HepG2 (cell line): ENCODE results near the gene ZG16. TPM values are rescaled to one million over a fixed set of nuclear protein-coding genes. Genes with fewer than 3 reads are reported as not detected.

Source experiments
- ATF7 ChIP-seq, 2 experiments: fragments of 450-650 bp in 1 of 2; sonication (generic) in 1 of 2; formaldehyde crosslinking in 1 of 2; IDR thresholded peaks; 2 replicates each; pipeline versions ENCODE4 v1.4.0 to v1.6.1; 2016 to 2020; ENCODE audit warnings: antibody characterized with exemption in 1 of 2, mild to moderate bottlenecking in 1 of 2, missing genetic modification reagents in 1 of 2
- CCDC6 ChIP-seq: sonication (generic); formaldehyde crosslinking; IDR thresholded peaks from 2 replicates; pipeline ENCODE4 v1.8.1; 2022; ENCODE audit warnings: mild to moderate bottlenecking, missing genetic modification reagents, moderate library complexity
- NR1H2 ChIP-seq: sonication (generic); formaldehyde crosslinking; IDR thresholded peaks from 2 replicates; pipeline ENCODE4 v1.8.1; 2022; ENCODE audit warnings: low read depth, missing genetic modification reagents, borderline replicate concordance
- NR2F1 ChIP-seq, 2 experiments: fragments of 450-650 bp in 1 of 2; formaldehyde crosslinking in 1 of 2; IDR thresholded peaks; 2 replicates each; pipeline versions ENCODE4 v1.5.0 to v1.6.1; 2016 to 2020; ENCODE audit warnings: mild to moderate bottlenecking in 1 of 2, missing compliant biosample characterization in 1 of 2, missing genetic modification reagents in 1 of 2, moderate library complexity in 1 of 2
- RFX5 ChIP-seq: IDR thresholded peaks from 2 replicates; pipeline ENCODE4 v1.6.1; 2011; ENCODE audit warnings: low read depth, low read length, improper control_type of control experiment
- THRA ChIP-seq: sonication (generic); formaldehyde crosslinking; IDR thresholded peaks from 2 replicates; pipeline ENCODE4 v1.4.0; 2020; ENCODE audit warnings: missing genetic modification reagents, borderline replicate concordance
- ZBTB44 ChIP-seq: sonication (generic); formaldehyde crosslinking; IDR thresholded peaks from 2 replicates; pipeline ENCODE4 v1.4.0; 2020; ENCODE audit warnings: missing genetic modification reagents
- ZNF432 ChIP-seq: sonication (generic); formaldehyde crosslinking; IDR thresholded peaks from 2 replicates; pipeline ENCODE4 v1.5.0; 2020; ENCODE audit warnings: missing genetic modification reagents, mild to moderate bottlenecking, borderline replicate concordance
- ZNF550 ChIP-seq: sonication (generic); formaldehyde crosslinking; IDR thresholded peaks from 2 replicates; pipeline ENCODE4 v1.4.0; 2020; ENCODE audit warnings: mild to moderate bottlenecking, missing genetic modification reagents, borderline replicate concordance
- ZNF563 ChIP-seq: sonication (generic); formaldehyde crosslinking; IDR thresholded peaks from 2 replicates; pipeline ENCODE4 v1.8.0; 2022; ENCODE audit warnings: mild to moderate bottlenecking, moderate library complexity, missing genetic modification reagents
- ZNF569 ChIP-seq: sonication (generic); formaldehyde crosslinking; IDR thresholded peaks from 2 replicates; pipeline ENCODE4 v1.5.0; 2020; ENCODE audit warnings: mild to moderate bottlenecking, missing genetic modification reagents, moderate library complexity, borderline replicate concordance
- ZNF7 ChIP-seq: IDR thresholded peaks from 2 replicates; pipeline ENCODE4 v1.6.1; 2016; ENCODE audit warnings: missing biosample characterization, missing genetic modification reagents
- ZNF766 ChIP-seq: sonication (generic); formaldehyde crosslinking; IDR thresholded peaks from 2 replicates; pipeline ENCODE4 v1.5.0; 2020; ENCODE audit warnings: missing genetic modification reagents, borderline replicate concordance
- ZNF775 ChIP-seq: sonication (generic); formaldehyde crosslinking; IDR thresholded peaks from 2 replicates; pipeline ENCODE4 v1.4.0; 2020; ENCODE audit warnings: missing genetic modification reagents, mild to moderate bottlenecking, moderate library complexity, borderline replicate concordance
- polyA plus RNA-seq, 8 experiments: library from polyadenylated mRNA; depleted of rRNA in 3 of 8; stranded (reverse) in 7 of 8; unstranded in 1 of 8; fragments of >200 nt; fragmentation: Illumina TruSeq in 4 of 8; extraction: Trizol in 4 of 8; gene quantifications; 2 replicates each; pipeline versions ENCODE4 v1.2.1 to v1.2.3, GENCODE V29; 2011 to 2016; ENCODE audit warnings: low read depth in 4 of 8, missing spikeins in 1 of 8, mixed read lengths in 1 of 8; ENCODE audit not compliant: insufficient read depth in 1 of 8
- total RNA-seq, 5 experiments: library from RNA; depleted of rRNA; stranded (reverse); fragments of >200 nt; fragmentation: Illumina TruSeq; extraction: Trizol; gene quantifications; 2 replicates each; pipeline ENCODE4 v1.2.3, GENCODE V29; 2016; ENCODE audit warnings: low read depth in 1 of 5
- TF ChIP-seq, protein P1 (sequence below): sonication (generic); formaldehyde crosslinking; IDR thresholded peaks from 2 replicates; pipeline ENCODE4 v1.4.0; 2020; ENCODE audit warnings: missing genetic modification reagents
- TF ChIP-seq, protein P2 (sequence below): sonication (generic); formaldehyde crosslinking; IDR thresholded peaks from 2 replicates; pipeline ENCODE4 v1.4.0; 2020; ENCODE audit warnings: missing genetic modification reagents, borderline replicate concordance

ZG16 gene
- total and polyA plus RNA-seq, 2 of the 13 experiments (the other 11 are each of a cell fraction or from before 2014, with no cell fraction given) = 0.04 to 0.07 TPM

- TF ChIP-seq ZBTB44 (CRISPR knock-in tag) (no peak; the same call in 1 of the 2 replicates), CCDC6 (CRISPR knock-in tag) (peak; percentile 96), ZNF550 (no peak), ZNF432 (no peak), NR2F1 (CRISPR knock-in tag; IDR thresholded peaks at IDR 0.05) (no peak), NR1H2 (no peak), THRA (peak; percentile 78), ZNF563 (CRISPR knock-in tag) (peak; percentile 88; the same call in 1 of the 2 replicates), RFX5 (peak; percentile 19; the same call in 1 of the 2 replicates), ZNF766 (peak; percentile 80; the same call in 1 of the 2 replicates), ATF7 (IDR thresholded peaks at IDR 0.05) (no peak), ATF7 (CRISPR knock-in tag; IDR thresholded peaks at IDR 0.05) (no peak; the same call in 1 of the 2 replicates), ZNF775 (CRISPR knock-in tag) (no peak), ZNF569 (CRISPR knock-in tag) (peak; percentile 69; the same call in 1 of the 2 replicates), ZNF7 (CRISPR knock-in tag) (0 out of 2 replicates have a peak, but pooled peaks have one; percentile 35)
- TF ChIP-seq, protein P1, sequence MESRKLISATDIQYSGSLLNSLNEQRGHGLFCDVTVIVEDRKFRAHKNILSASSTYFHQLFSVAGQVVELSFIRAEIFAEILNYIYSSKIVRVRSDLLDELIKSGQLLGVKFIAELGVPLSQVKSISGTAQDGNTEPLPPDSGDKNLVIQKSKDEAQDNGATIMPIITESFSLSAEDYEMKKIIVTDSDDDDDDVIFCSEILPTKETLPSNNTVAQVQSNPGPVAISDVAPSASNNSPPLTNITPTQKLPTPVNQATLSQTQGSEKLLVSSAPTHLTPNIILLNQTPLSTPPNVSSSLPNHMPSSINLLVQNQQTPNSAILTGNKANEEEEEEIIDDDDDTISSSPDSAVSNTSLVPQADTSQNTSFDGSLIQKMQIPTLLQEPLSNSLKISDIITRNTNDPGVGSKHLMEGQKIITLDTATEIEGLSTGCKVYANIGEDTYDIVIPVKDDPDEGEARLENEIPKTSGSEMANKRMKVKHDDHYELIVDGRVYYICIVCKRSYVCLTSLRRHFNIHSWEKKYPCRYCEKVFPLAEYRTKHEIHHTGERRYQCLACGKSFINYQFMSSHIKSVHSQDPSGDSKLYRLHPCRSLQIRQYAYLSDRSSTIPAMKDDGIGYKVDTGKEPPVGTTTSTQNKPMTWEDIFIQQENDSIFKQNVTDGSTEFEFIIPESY (CRISPR knock-in tag) = peak; percentile 67; the same call in 1 of the 2 replicates
- TF ChIP-seq, protein P2, sequence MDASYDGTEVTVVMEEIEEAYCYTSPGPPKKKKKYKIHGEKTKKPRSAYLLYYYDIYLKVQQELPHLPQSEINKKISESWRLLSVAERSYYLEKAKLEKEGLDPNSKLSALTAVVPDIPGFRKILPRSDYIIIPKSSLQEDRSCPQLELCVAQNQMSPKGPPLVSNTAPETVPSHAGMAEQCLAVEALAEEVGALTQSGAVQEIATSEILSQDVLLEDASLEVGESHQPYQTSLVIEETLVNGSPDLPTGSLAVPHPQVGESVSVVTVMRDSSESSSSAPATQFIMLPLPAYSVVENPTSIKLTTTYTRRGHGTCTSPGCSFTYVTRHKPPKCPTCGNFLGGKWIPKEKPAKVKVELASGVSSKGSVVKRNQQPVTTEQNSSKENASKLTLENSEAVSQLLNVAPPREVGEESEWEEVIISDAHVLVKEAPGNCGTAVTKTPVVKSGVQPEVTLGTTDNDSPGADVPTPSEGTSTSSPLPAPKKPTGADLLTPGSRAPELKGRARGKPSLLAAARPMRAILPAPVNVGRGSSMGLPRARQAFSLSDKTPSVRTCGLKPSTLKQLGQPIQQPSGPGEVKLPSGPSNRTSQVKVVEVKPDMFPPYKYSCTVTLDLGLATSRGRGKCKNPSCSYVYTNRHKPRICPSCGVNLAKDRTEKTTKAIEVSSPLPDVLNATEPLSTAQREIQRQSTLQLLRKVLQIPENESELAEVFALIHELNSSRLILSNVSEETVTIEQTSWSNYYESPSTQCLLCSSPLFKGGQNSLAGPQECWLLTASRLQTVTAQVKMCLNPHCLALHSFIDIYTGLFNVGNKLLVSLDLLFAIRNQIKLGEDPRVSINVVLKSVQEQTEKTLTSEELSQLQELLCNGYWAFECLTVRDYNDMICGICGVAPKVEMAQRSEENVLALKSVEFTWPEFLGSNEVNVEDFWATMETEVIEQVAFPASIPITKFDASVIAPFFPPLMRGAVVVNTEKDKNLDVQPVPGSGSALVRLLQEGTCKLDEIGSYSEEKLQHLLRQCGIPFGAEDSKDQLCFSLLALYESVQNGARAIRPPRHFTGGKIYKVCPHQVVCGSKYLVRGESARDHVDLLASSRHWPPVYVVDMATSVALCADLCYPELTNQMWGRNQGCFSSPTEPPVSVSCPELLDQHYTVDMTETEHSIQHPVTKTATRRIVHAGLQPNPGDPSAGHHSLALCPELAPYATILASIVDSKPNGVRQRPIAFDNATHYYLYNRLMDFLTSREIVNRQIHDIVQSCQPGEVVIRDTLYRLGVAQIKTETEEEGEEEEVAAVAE (CRISPR knock-in tag) = peak; percentile 89
Measured at GRCh38 chr16:29805232-29806098, 27.4 kb downstream of the ZG16 start (continued).
